OCI-LY3 (cell line): ENCODE data around the gene EP300.
"Not testable (repeated sequence)": the region's sequence is repeated elsewhere in the genome, so short reads cannot be mapped to it uniquely, and the experiment has no call there.

ENCODE experiments used
- H2AFZ ChIP-seq: fragments of 200-600, 300-600 bp; shearing (Covaris generic); 2 replicates; pipeline ENCODE4 v1.6.0; 2014; ENCODE audit warnings: antibody characterized with exemption, low read depth, low read length
- H3K27ac ChIP-seq: fragments of 200-600, 300-600 bp; sonication (generic); 2 replicates; pipeline ENCODE4 v1.5.1; 2014; ENCODE audit warnings: mild to moderate bottlenecking, low read length, moderate library complexity, mixed read lengths
- H3K27me3 ChIP-seq: fragments of 200-600, 300-600 bp; sonication (generic); 2 replicates; pipeline ENCODE4 v1.6.1; 2014; ENCODE audit warnings: low read depth, low read length, mixed read lengths
- H3K36me3 ChIP-seq: fragments of 200-600, 300-600 bp; sonication (generic); replicated peaks from 2 replicates; pipeline ENCODE3; 2014; ENCODE audit warnings: low read depth, low read length, mixed read lengths
- H3K4me1 ChIP-seq: fragments of 300-600, 200-600 bp; sonication (generic); 2 replicates; pipeline ENCODE4 v1.6.1; 2014; ENCODE audit warnings: low read length, mixed read lengths
- H3K4me2 ChIP-seq: fragments of 200-600, 300-600 bp; sonication (generic); 2 replicates; pipeline ENCODE4 v1.6.1; 2014; ENCODE audit warnings: low read length, mixed read lengths
- H3K4me3 ChIP-seq: fragments of 300-600, 200-600 bp; sonication (generic); 2 replicates; pipeline ENCODE4 v1.5.1; 2014; ENCODE audit warnings: antibody characterized with exemption, mild to moderate bottlenecking, low read length, moderate library complexity
- H3K79me2 ChIP-seq: fragments of 300-600, 200-600 bp; shearing (Covaris generic); 2 replicates; pipeline ENCODE4 v1.6.1; 2014; ENCODE audit warnings: mild to moderate bottlenecking, low read length, mixed read lengths
- H3K9ac ChIP-seq: fragments of 300-600, 200-600 bp; shearing (Covaris generic); 2 replicates; pipeline ENCODE4 v1.6.0; 2014; ENCODE audit warnings: mild to moderate bottlenecking, low read length, moderate library complexity
- H3K9me3 ChIP-seq: fragments of 200-600, 300-600 bp; shearing (Covaris generic); 2 replicates; pipeline ENCODE4 v1.6.1; 2014; ENCODE audit warnings: low read length, mixed read lengths; ENCODE audit not compliant: insufficient read depth
- H4K20me1 ChIP-seq: fragments of 200-600, 300-600 bp; sonication (generic); 2 replicates; pipeline ENCODE4 v1.6.1; 2016; ENCODE audit warnings: low read length, mixed read lengths; ENCODE audit not compliant: insufficient read depth
- EZH2phosphoT487 ChIP-seq: fragments of 200-600 bp; shearing (Covaris generic); IDR thresholded peaks from 2 replicates; pipeline ENCODE4 v1.6.1; 2018; ENCODE audit warnings: antibody characterized with exemption, mixed run types, low read depth
- TF ChIP-seq, protein P1 (sequence below): fragments of 200-600, 300-600 bp; sonication (generic); IDR thresholded peaks from 2 replicates; pipeline ENCODE4 v1.5.1; 2014; ENCODE audit warnings: antibody characterized with exemption, low read length, low read depth

The EP300 gene

DNA sequence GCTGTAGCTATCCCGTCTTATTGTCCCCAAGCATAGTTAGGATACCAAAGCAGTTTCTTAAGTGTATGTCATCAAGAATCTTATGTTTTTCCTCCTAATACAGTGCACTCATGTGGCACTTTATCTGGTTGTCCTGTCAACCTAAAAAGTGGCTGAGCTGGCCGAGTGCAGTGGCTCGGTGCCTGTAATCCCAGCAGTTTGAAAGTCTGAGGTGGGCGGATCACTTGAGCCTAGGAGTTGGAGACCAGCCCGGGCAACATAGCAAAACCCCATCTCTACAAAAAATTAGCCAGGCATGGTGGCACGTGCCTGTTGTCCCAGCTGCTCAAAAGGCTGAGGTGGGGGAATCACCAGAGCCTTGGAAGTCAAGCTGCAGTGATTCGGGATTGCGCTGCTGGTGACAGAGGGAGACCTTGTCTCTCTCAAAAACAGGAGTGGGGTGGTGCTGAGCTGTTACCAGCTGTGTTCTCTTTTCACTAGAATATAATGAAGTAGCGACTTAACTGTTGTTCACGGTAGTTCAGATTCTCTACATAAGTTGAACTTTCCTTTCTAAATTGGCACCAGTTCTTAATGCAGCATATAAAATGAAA lies 48.1 kb downstream of the EP300 start:
- Histone ChIP-seq H3K9ac (no peak overlapping the region), H3K4me3 (no peak overlapping the region), H3K4me2 (no peak overlapping the region), H3K27ac (no peak overlapping the region), H3K36me3 (peaks cover 77% of the 10 kb centered on the region), H4K20me1 (peaks cover 6% of the 10 kb centered on the region; the same call in 1 of the 2 replicates), H2AFZ (no peak overlapping the region), H3K4me1 (no peaks in the 10 kb centered on the region), H3K27me3 (no peaks in the 10 kb centered on the region), H3K79me2 (0 out of 2 replicates have a peak, but pooled peaks cover 3% of the 10 kb centered on the region), H3K9me3 (no peaks in the 10 kb centered on the region)
- TF ChIP-seq EZH2phosphoT487, result no peak
- TF ChIP-seq, protein P1, sequence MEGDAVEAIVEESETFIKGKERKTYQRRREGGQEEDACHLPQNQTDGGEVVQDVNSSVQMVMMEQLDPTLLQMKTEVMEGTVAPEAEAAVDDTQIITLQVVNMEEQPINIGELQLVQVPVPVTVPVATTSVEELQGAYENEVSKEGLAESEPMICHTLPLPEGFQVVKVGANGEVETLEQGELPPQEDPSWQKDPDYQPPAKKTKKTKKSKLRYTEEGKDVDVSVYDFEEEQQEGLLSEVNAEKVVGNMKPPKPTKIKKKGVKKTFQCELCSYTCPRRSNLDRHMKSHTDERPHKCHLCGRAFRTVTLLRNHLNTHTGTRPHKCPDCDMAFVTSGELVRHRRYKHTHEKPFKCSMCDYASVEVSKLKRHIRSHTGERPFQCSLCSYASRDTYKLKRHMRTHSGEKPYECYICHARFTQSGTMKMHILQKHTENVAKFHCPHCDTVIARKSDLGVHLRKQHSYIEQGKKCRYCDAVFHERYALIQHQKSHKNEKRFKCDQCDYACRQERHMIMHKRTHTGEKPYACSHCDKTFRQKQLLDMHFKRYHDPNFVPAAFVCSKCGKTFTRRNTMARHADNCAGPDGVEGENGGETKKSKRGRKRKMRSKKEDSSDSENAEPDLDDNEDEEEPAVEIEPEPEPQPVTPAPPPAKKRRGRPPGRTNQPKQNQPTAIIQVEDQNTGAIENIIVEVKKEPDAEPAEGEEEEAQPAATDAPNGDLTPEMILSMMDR, result no peak

DNA sequence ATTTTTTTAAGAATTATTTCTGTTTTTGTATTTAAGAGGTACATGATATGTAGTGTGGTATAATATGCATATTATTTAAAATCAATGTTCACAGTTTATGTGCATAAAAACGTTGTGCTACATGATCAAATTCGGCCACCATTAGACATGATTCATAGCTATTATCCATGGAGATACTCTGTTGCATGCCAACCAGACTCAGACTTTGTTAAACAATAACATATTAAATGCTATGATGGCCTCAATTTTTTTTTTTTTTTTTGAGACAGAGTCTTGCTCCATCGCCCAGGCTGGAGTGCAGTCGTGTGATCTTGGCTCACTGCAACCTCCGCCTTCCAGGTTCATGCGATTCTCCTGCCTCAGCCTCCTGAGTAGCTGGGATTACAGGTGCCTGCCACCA lies 53.5 kb downstream of the EP300 start:
- not testable (repeated sequence) for H4K20me1 ChIP-seq, H3K9ac ChIP-seq, H3K4me1 ChIP-seq, H2AFZ ChIP-seq, H3K79me2 ChIP-seq, H3K4me3 ChIP-seq, H3K27me3 ChIP-seq, H3K4me2 ChIP-seq, H3K27ac ChIP-seq, H3K9me3 ChIP-seq
- peaks cover 72% of the 10 kb centered on the region for H3K36me3 ChIP-seq

DNA sequence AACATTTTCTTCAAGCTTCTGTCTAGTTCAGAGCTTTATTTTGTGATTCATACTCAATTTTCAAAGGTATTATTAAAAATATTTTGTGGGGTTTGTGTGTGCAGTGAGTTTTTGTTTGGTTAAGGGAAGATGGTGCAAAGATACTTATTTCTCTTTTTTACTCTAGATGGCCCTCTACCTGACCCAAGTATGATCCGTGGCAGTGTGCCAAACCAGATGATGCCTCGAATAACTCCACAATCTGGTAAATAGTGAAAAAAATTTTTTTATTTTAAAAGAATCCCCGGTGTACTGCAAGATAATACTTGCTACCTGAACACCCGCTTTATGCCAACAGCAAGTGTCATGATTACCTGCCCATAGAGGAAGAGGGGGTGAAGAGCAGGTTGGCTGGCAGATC lies 54.2 kb downstream of the EP300 start:
- Histone ChIP-seq H3K27ac (no peak overlapping the region), H3K9me3 (no peaks in the 10 kb centered on the region), H3K9ac (no peak overlapping the region), H3K4me2 (no peak overlapping the region), H3K27me3 (no peaks in the 10 kb centered on the region), H3K36me3 (peaks cover 72% of the 10 kb centered on the region), H3K4me1 (no peaks in the 10 kb centered on the region), H4K20me1 (peaks cover 4% of the 10 kb centered on the region; the same call in 1 of the 2 replicates), H2AFZ (no peak overlapping the region), H3K79me2 (0 out of 2 replicates have a peak, but pooled peaks cover 3% of the 10 kb centered on the region), H3K4me3 (no peak overlapping the region)
- TF ChIP-seq EZH2phosphoT487, result no peak
- TF ChIP-seq, protein P1, result no peak

DNA sequence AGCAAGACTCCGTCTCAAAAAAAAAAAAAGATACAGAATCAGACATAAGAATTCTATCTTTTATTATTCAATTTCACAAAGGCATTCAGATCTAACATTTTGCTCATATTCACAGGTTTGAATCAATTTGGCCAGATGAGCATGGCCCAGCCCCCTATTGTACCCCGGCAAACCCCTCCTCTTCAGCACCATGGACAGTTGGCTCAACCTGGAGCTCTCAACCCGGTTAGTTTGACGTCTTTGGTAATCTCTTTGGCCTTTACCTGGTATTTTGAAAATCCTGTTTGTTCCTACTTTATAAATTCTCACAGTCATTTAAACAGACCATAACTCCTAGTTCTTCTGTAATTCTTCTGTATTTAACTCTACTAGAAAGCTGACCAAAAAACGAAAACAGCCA lies 55.3 kb downstream of the EP300 start:
- H3K9me3 ChIP-seq, result no peaks in the 10 kb centered on the region
- H3K4me3 ChIP-seq, result no peak overlapping the region
- H3K36me3 ChIP-seq, result peaks cover 72% of the 10 kb centered on the region
- H3K4me1 ChIP-seq, result no peaks in the 10 kb centered on the region
- H3K4me2 ChIP-seq, result no peak overlapping the region
- H3K27ac ChIP-seq, result no peak overlapping the region
- H3K9ac ChIP-seq, result no peak overlapping the region
- H2AFZ ChIP-seq, result no peak overlapping the region
- TF ChIP-seq, protein P1, result no peak
- TF ChIP-seq EZH2phosphoT487, result no peak
- H3K79me2 ChIP-seq, result no peaks in the 10 kb centered on the region
- H4K20me1 ChIP-seq, result peaks cover 4% of the 10 kb centered on the region; the same call in 1 of the 2 replicates
- no peaks in the 10 kb centered on the region for H3K27me3 ChIP-seq
